Tibial nerve (tissue), 4 donors: ENCODE measurements around the gene CORT. TPM values are rescaled to one million over a fixed set of nuclear protein-coding genes. Genes with fewer than 3 reads are reported as not detected.
"Not testable (repeated sequence)": the region's sequence is repeated elsewhere in the genome, so short reads cannot be mapped to it uniquely, and the experiment has no call there.

Source experiments
- DNase-seq, 2 donors: peaks; one replicate each; pipeline ENCODE4 v3.0.0-alpha.2; 2019; ENCODE audit warnings: low spot score in 2 of 2
- H3K27ac ChIP-seq, 4 donors: fragments of 200-600 bp; sonication (generic) in 3 of 4; one replicate each; pipeline ENCODE4 v1.5.1; 2017 to 2019; ENCODE audit warnings: mild to moderate bottlenecking in 1 of 4
- H3K27me3 ChIP-seq, 2 donors: fragments of 200-600 bp; sonication (generic) in 1 of 2; one replicate each; pipeline versions ENCODE4 v1.5.1 to v1.6.0; 2017 to 2019
- H3K36me3 ChIP-seq, 3 donors: fragments of 200-600 bp; sonication (generic); one replicate each; pipeline ENCODE4 v1.5.1; 2018 to 2019
- H3K4me1 ChIP-seq, 4 donors: fragments of 200-600 bp; sonication (generic) in 3 of 4; one replicate each; pipeline ENCODE4 v1.5.1; 2017 to 2019
- H3K4me3 ChIP-seq, 4 donors: fragments of 200-600 bp; sonication (generic) in 3 of 4; one replicate each; pipeline ENCODE4 v1.5.1; 2017 to 2019; ENCODE audit warnings: mild to moderate bottlenecking in 1 of 4, moderate library complexity in 1 of 4
- H3K9me3 ChIP-seq, 4 donors: fragments of 200-600 bp; sonication (generic) in 3 of 4; one replicate each; pipeline ENCODE4 v1.5.1; 2017 to 2019
- EP300 ChIP-seq, 2 donors: sonication (generic); formaldehyde crosslinking; IDR thresholded peaks; one replicate each; pipeline ENCODE4 v1.6.1; 2017; ENCODE audit warnings: antibody characterized with exemption in 2 of 2, mild to moderate bottlenecking in 1 of 2
- POLR2A ChIP-seq, 2 donors: fragments of 450-650 bp; IDR thresholded peaks; one replicate each; pipeline ENCODE4 v1.6.1; 2017; ENCODE audit warnings: antibody characterized with exemption in 2 of 2, mild to moderate bottlenecking in 2 of 2, moderate library complexity in 2 of 2
- WGBS, 2 donors: methylation state at CpG; one replicate each; pipeline ENCODE4 v1.1.5; 2018; 5-methylcytosine and 5-hydroxymethylcytosine counted together
- total RNA-seq, 4 donors: library from RNA; depleted of rRNA; stranded (reverse); fragments of >200 nt; gene quantifications; one replicate each; pipeline ENCODE4 v1.1.0, GENCODE V29; 2016
- TF ChIP-seq, protein P1 (sequence below), 5 experiments: fragments of 200-600 bp in 3 of 5; fragments of 450-650 bp in 2 of 5; sonication (generic) in 3 of 5; IDR thresholded peaks; one replicate each; pipeline ENCODE4 v1.5.1; 2016 to 2019; ENCODE audit warnings: antibody characterized with exemption in 5 of 5, mild to moderate bottlenecking in 3 of 5, moderate library complexity in 2 of 5

The CORT gene
- total RNA-seq, 4 donors from 2014 or later: 1.7 TPM; not detected in 3

DNA sequence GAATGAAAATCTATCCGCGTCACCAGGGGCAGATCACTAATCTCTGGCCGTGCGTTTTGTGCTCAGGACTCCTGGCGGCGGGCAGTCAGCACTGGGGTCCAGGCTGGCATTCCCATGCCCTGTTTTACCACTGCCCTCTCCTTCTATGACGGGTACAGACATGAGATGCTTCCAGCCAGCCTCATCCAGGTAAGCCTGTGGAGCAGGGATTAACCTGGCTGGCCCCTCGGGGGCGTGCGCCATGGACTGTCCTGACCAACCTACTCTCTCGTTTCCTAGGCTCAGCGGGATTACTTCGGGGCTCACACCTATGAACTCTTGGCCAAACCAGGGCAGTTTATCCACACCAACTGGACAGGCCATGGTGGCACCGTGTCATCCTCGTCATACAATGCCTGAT is 30.5 kb upstream of the CORT start:
- Histone ChIP-seq H3K9me3 (no peaks in the 10 kb centered on the region), H3K4me1 (no peaks in the 10 kb centered on the region), H3K27me3 (no peaks in the 10 kb centered on the region), H3K27ac (no peak overlapping the region), H3K4me3 (no peak overlapping the region), H3K36me3 (peaks cover 0 to 75% (median 20%) of the 10 kb centered on the region in 3 donors)
- TF ChIP-seq, protein P1, sequence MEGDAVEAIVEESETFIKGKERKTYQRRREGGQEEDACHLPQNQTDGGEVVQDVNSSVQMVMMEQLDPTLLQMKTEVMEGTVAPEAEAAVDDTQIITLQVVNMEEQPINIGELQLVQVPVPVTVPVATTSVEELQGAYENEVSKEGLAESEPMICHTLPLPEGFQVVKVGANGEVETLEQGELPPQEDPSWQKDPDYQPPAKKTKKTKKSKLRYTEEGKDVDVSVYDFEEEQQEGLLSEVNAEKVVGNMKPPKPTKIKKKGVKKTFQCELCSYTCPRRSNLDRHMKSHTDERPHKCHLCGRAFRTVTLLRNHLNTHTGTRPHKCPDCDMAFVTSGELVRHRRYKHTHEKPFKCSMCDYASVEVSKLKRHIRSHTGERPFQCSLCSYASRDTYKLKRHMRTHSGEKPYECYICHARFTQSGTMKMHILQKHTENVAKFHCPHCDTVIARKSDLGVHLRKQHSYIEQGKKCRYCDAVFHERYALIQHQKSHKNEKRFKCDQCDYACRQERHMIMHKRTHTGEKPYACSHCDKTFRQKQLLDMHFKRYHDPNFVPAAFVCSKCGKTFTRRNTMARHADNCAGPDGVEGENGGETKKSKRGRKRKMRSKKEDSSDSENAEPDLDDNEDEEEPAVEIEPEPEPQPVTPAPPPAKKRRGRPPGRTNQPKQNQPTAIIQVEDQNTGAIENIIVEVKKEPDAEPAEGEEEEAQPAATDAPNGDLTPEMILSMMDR (IDR thresholded peaks at IDR 0.05): no peak
- TF ChIP-seq POLR2A (IDR thresholded peaks at IDR 0.05): no peak
- TF ChIP-seq EP300 (IDR thresholded peaks at IDR 0.05): no peak
- WGBS, 2 donors: 93 to 94% methylated on average over 15 of the region's 15 CpGs
- no peak for DNase-seq

- 92 to 94% methylated on average over 5 of the region's 5 CpGs for WGBS, 2 donors
- Histone ChIP-seq H3K4me1 (no peaks in the 10 kb centered on the region), H3K27me3 (no peaks in the 10 kb centered on the region), H3K36me3 (peaks cover 0 to 53% (median 18%) of the 10 kb centered on the region in 3 donors), H3K9me3 (no peaks in the 10 kb centered on the region), H3K4me3 (no peak overlapping the region), H3K27ac (no peak overlapping the region)
- TF ChIP-seq, protein P1 (IDR thresholded peaks at IDR 0.05): no peak
- TF ChIP-seq POLR2A (IDR thresholded peaks at IDR 0.05) (no peak), EP300 (IDR thresholded peaks at IDR 0.05) (no peak)
- no peak for DNase-seq
Observed at GRCh38 chr1:10421637-10422036, 28.2 kb upstream of the CORT start.

GRCh38 chr1:10424034-10424433 is 25.8 kb upstream of the CORT start:
- DNase-seq: peak; percentile 16 to 52
- H3K9me3 ChIP-seq: no peaks in the 10 kb centered on the region
- 30 to 48% methylated on average over 9 of the region's 9 CpGs for WGBS, 2 donors
- H3K27ac ChIP-seq: no peak overlapping the region
- H3K36me3 ChIP-seq: peaks cover 0 to 29% (median 9%) of the 10 kb centered on the region in 3 donors
- no peak overlapping the region for H3K4me3 ChIP-seq
- H3K27me3 ChIP-seq: no peaks in the 10 kb centered on the region
- peaks cover 0 to 7% (median 0%) of the 10 kb centered on the region in 4 donors for H3K4me1 ChIP-seq
- TF ChIP-seq EP300 (IDR thresholded peaks at IDR 0.05) (no peak), POLR2A (IDR thresholded peaks at IDR 0.05) (no peak)
- TF ChIP-seq, protein P1 (IDR thresholded peaks at IDR 0.05): no peak

DNA sequence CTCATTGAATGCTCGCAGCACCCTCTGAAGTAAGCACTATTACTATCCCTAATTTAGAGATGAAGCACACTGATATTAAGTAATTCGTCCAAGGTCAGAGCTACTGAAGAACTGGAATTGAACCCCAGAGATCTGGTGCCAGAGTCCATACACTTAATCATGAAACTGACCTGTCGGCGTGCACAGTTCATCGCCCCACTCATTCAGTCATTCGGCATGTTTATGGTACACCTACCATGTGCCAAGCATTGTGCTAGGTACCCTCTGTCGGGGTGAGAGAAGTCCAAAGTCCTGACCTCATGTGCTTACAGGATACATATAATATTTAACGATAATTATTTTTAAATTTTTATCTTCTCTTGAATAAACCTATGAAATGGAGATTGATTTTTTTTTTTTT is 25.2 kb upstream of the CORT start:
- TF ChIP-seq POLR2A (IDR thresholded peaks at IDR 0.05): no peak
- no peak for TF ChIP-seq EP300 (IDR thresholded peaks at IDR 0.05)
- TF ChIP-seq, protein P1 (IDR thresholded peaks at IDR 0.05): no peak
- Histone ChIP-seq H3K27ac (no peak overlapping the region), H3K4me1 (peaks cover 0 to 10% (median under 1%) of the 10 kb centered on the region in 4 donors), H3K36me3 (peaks cover 0 to 22% (median 3%) of the 10 kb centered on the region in 3 donors), H3K9me3 (no peaks in the 10 kb centered on the region), H3K4me3 (no peak overlapping the region), H3K27me3 (no peaks in the 10 kb centered on the region)
- 77 to 86% methylated on average over 8 of the region's 8 CpGs for WGBS, 2 donors
- no peak for DNase-seq

GRCh38 chr1:10425826-10426534 is 23.9 kb upstream of the CORT start:
- not testable (repeated sequence) for H3K36me3 ChIP-seq, DNase-seq, H3K27ac ChIP-seq, H3K9me3 ChIP-seq, H3K4me3 ChIP-seq, H3K27me3 ChIP-seq
- H3K4me1 ChIP-seq: peaks cover 0 to 17% (median 3%) of the 10 kb centered on the region in 4 donors
- 71 to 77% methylated on average over 20 to 21 of the region's 21 CpGs for WGBS, 2 donors

DNA sequence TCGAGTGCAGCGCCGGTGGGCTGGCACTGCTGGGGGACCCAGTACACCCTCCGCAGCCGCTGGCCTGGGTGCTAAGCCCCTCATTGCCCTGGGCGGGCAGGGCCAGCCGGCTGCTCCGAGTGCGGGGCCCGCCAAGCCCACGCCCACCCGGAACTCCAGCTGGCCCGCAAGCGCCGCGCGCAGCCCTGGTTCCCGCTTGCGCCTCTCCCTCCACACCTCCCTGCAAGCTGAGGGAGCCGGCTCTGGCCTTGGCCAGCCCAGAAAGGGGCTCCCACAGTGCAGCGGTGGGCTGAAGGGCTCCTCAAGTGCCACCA is 23.3 kb upstream of the CORT start:
- WGBS, 2 donors: 91% methylated on average over 16 to 19 of the region's 21 CpGs
- H3K4me3 ChIP-seq, H3K27me3 ChIP-seq, DNase-seq, H3K27ac ChIP-seq, H3K36me3 ChIP-seq, H3K9me3 ChIP-seq: not testable (repeated sequence)
- peaks cover 0 to 22% (median 5%) of the 10 kb centered on the region in 4 donors for H3K4me1 ChIP-seq
